K562 (cell line): ENCODE measurements around the gene PROKR1. TPM values are rescaled to one million over a fixed set of nuclear protein-coding genes. Genes with fewer than 3 reads are reported as not detected.

Experiments used
- ATF3 ChIP-seq, 2 experiments: fragments of 450-650 bp in 1 of 2; sonication (generic) in 1 of 2; formaldehyde crosslinking in 1 of 2; IDR thresholded peaks in 1 of 2; conservative IDR thresholded peaks in 1 of 2; 2 replicates each; pipeline versions ENCODE4 v1.6.1 to v1.8.1; 2016 to 2023; ENCODE audit warnings: mild to moderate bottlenecking in 2 of 2, moderate library complexity in 2 of 2, inconsistent platforms in 1 of 2, missing genetic modification reagents in 1 of 2
- SRF ChIP-seq, 2 experiments: fragments of 250-450, 450-650 bp in 1 of 2; sonication (Bioruptor Pico) in 1 of 2; sonication (generic) in 1 of 2; formaldehyde crosslinking; IDR thresholded peaks; 2 replicates each; pipeline versions ENCODE4 v1.5.0 to v1.5.1; 2020 to 2022; ENCODE audit warnings: mild to moderate bottlenecking in 1 of 2, missing genetic modification reagents in 1 of 2
- polyA plus RNA-seq, 8 experiments: library from polyadenylated mRNA; depleted of rRNA in 4 of 8; stranded (reverse) in 5 of 8; unstranded in 3 of 8; fragments of >200 nt; fragmentation: Nextera tagmentation in 2 of 8; fragmentation: Illumina TruSeq in 1 of 8; extraction: Ambion mirVana in 2 of 8; extraction: Trizol in 1 of 8; gene quantifications; 2 replicates each; pipeline versions ENCODE4 v1.2.1 to v1.2.3, GENCODE V29; 2011 to 2014; ENCODE audit warnings: inconsistent platforms in 1 of 8, missing spikeins in 1 of 8
- total RNA-seq, 7 experiments: library from RNA; depleted of rRNA in 6 of 7; stranded (reverse); fragments of >200 nt in 6 of 7; fragmentation: Illumina TruSeq in 2 of 7; extraction: Trizol in 2 of 7; gene quantifications; 2 replicates each; pipeline versions ENCODE4 v1.2.1 to v1.2.3, GENCODE V29; 2011 to 2021; ENCODE audit warnings: low replicate concordance in 1 of 7
- TF ChIP-seq, protein P1 (sequence below): sonication (generic); formaldehyde crosslinking; IDR thresholded peaks from 2 replicates; pipeline ENCODE4 v1.8.0; 2022; ENCODE audit warnings: mild to moderate bottlenecking, missing genetic modification reagents

The PROKR1 gene
- total and polyA plus RNA-seq, 9 of the 15 experiments (the other 6 are each of a cell fraction or from before 2014, with no cell fraction given) = 0.01 to 0.18 (median 0.09) TPM; not detected in 1

GRCh38 chr2:68663371-68664156 lies 20.2 kb downstream of the PROKR1 start (continued):
- TF ChIP-seq ATF3 (IDR thresholded peaks at IDR 0.05) = peak; percentile 12; the same call in 1 of the 2 replicates
- TF ChIP-seq ATF3 (CRISPR knock-in tag; conservative IDR thresholded peaks at IDR 0.05) = no peak
- TF ChIP-seq SRF (CRISPR knock-in tag; IDR thresholded peaks at IDR 0.05) = peak in 1 of 2 experiments; percentile 64; a peak in 1 of 4 replicates
- TF ChIP-seq, protein P1, sequence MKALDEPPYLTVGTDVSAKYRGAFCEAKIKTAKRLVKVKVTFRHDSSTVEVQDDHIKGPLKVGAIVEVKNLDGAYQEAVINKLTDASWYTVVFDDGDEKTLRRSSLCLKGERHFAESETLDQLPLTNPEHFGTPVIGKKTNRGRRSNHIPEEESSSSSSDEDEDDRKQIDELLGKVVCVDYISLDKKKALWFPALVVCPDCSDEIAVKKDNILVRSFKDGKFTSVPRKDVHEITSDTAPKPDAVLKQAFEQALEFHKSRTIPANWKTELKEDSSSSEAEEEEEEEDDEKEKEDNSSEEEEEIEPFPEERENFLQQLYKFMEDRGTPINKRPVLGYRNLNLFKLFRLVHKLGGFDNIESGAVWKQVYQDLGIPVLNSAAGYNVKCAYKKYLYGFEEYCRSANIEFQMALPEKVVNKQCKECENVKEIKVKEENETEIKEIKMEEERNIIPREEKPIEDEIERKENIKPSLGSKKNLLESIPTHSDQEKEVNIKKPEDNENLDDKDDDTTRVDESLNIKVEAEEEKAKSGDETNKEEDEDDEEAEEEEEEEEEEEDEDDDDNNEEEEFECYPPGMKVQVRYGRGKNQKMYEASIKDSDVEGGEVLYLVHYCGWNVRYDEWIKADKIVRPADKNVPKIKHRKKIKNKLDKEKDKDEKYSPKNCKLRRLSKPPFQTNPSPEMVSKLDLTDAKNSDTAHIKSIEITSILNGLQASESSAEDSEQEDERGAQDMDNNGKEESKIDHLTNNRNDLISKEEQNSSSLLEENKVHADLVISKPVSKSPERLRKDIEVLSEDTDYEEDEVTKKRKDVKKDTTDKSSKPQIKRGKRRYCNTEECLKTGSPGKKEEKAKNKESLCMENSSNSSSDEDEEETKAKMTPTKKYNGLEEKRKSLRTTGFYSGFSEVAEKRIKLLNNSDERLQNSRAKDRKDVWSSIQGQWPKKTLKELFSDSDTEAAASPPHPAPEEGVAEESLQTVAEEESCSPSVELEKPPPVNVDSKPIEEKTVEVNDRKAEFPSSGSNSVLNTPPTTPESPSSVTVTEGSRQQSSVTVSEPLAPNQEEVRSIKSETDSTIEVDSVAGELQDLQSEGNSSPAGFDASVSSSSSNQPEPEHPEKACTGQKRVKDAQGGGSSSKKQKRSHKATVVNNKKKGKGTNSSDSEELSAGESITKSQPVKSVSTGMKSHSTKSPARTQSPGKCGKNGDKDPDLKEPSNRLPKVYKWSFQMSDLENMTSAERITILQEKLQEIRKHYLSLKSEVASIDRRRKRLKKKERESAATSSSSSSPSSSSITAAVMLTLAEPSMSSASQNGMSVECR (CRISPR knock-in tag) = no peak
- TF ChIP-seq, all 486 proteins: peak for 5
